Measurements from ENCODE around the gene MMP12. TPM values are rescaled to one million over a fixed set of nuclear protein-coding genes. Genes with fewer than 3 reads are reported as not detected.

Gene MMP12
- polyA plus RNA-seq, 1 donor from 2014 or later: not detected

DNA sequence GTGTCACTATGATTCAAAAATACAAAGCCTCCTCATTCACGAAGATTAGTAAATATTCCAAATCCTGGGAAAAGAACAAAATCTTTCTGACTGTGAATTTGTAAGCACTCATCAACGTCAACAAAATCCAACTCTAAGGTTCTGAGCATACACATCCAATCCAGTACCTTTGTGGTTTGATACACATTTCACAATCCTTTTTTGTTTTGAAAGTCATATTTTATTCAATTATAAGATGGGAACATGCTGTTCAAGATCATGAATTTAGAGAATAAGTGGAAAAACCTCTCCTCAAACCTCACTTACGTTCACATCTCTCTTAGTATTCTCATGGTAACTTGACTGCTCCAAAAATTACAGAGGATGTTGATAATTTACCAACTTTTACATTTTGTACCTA lies 21.7 kb downstream of the MMP12 start:
- no peaks in the 10 kb centered on the region for H3K36me3 ChIP-seq (ENCODE audit: insufficient read depth, low read length)
- no peaks in the 10 kb centered on the region for H3K9me3 ChIP-seq (ENCODE audit: low read length)
- H4K20me1 ChIP-seq (ENCODE audit: insufficient read depth): no peaks in the 10 kb centered on the region
- TF ChIP-seq POLR2AphosphoS5 (IDR thresholded peaks at IDR 0.05): no peak
- no peak for TF ChIP-seq MXI1 (conservative IDR thresholded peaks at IDR 0.05; ENCODE audit: poor library complexity, severe bottlenecking)
- no peaks in the 10 kb centered on the region for H3K27me3 ChIP-seq (ENCODE audit: insufficient read depth, low read depth, low read length)
- H3K27ac ChIP-seq (ENCODE audit: low read length): no peak overlapping the region
- no peaks in the 10 kb centered on the region for H3K9me2 ChIP-seq (ENCODE audit: insufficient read depth, low read length)
- no peak overlapping the region for H3K4me3 ChIP-seq (ENCODE audit: low read length)
- no peaks in the 10 kb centered on the region for H3K79me2 ChIP-seq (replicated peaks; ENCODE audit: insufficient read depth, low read length)
- no peak overlapping the region for H3K9ac ChIP-seq (ENCODE audit: low read length)
- H3F3A ChIP-seq (ENCODE audit: insufficient read depth, low read length, poor library complexity, severe bottlenecking): no peaks in the 10 kb centered on the region
- no peak overlapping the region for H2AFZ ChIP-seq (ENCODE audit: low read depth, low read length)
- no peak overlapping the region for H3K4me2 ChIP-seq (ENCODE audit: low read length)

DNA sequence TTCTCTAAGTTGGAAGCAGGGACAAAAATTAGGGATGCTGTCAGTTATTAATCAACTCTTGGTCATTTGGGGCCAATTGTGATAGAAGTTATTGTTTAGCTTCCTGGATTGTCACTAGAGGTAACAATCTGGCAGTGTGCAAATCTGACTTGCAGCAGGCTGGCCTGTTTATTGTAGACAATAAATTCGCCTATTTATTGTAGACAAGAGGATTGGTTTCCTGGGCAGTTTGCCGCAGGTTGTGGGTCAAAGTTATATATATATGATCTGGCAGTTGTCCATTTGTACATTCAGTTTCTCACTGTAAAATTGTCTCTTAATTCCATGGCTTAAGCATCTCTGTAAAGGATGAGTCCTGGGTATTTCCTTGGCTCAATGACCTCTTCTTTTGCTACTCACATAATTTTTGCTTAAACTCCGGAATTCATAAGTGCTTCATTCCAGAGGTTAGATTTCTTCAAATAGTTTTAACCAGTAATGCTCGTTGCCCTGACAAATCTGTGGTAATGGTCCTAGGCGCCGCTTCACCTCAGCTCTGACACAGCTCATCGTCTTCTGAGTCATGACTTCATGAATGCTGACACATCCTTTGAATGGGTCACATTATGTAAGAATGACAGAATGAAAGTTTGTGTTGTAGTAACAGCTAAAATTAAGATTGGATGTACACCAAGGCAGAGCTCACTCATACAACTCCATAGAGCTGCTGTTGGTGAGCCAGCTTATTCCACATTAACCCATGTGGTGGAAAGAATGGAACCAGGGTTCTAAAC lies 23.6 kb downstream of the MMP12 start:
- H4K20me1 ChIP-seq (ENCODE audit: insufficient read depth): no peaks in the 10 kb centered on the region
- no peaks in the 10 kb centered on the region for H3K79me2 ChIP-seq (replicated peaks; ENCODE audit: insufficient read depth, low read length)
- no peak overlapping the region for H3K4me3 ChIP-seq (ENCODE audit: low read length)
- H3K9me3 ChIP-seq (ENCODE audit: low read length): no peaks in the 10 kb centered on the region
- no peak for TF ChIP-seq POLR2AphosphoS5 (IDR thresholded peaks at IDR 0.05)
- no peak for TF ChIP-seq RAD21 (conservative IDR thresholded peaks at IDR 0.05)
- no peak for TF ChIP-seq EZH2 (IDR thresholded peaks at IDR 0.05; ENCODE audit: borderline replicate concordance, insufficient read depth, low read length, poor library complexity, severe bottlenecking)
- no peak for TF ChIP-seq TAF1 (IDR thresholded peaks at IDR 0.05; ENCODE audit: low read depth)
- TF ChIP-seq SMC3 (conservative IDR thresholded peaks at IDR 0.05; ENCODE audit: poor library complexity): no peak
- no peaks in the 10 kb centered on the region for H3K27me3 ChIP-seq (ENCODE audit: insufficient read depth, low read depth, low read length)
- no peak overlapping the region for H3K27ac ChIP-seq (ENCODE audit: low read length)
- no peaks in the 10 kb centered on the region for H3F3A ChIP-seq (ENCODE audit: insufficient read depth, low read length, poor library complexity, severe bottlenecking)
- no peak overlapping the region for H2AFZ ChIP-seq (ENCODE audit: low read depth, low read length)
- H3K4me2 ChIP-seq (ENCODE audit: low read length): no peak overlapping the region
- H3K9me2 ChIP-seq (ENCODE audit: insufficient read depth, low read length): no peaks in the 10 kb centered on the region
- H3K36me3 ChIP-seq (ENCODE audit: insufficient read depth, low read length): no peaks in the 10 kb centered on the region
- no peak overlapping the region for H3K9ac ChIP-seq (ENCODE audit: low read length)

DNA sequence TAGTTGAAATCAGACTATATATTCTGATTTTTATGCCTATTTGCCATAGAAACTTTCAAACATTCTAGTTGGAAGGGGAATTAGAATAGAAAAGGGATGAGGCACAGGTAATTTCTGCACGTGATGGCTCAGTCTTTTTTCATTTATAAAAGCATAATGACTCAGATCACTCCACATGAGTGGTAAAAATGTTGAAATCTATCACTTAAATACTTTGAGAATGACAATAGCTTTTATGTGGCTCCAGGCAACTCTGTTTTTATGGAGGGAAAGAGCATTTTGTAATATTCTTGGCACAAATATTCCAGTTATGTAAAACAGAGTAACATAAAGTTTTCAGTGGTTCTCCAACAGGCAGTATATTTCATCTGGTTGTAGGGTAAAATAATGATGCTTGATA lies 25.5 kb downstream of the MMP12 start:
- Histone ChIP-seq H3K79me2 (replicated peaks; ENCODE audit: insufficient read depth, low read length) (no peaks in the 10 kb centered on the region), H3F3A (ENCODE audit: insufficient read depth, low read length, poor library complexity, severe bottlenecking) (no peaks in the 10 kb centered on the region), H3K36me3 (ENCODE audit: insufficient read depth, low read length) (no peaks in the 10 kb centered on the region), H3K27me3 (ENCODE audit: insufficient read depth, low read depth, low read length) (no peaks in the 10 kb centered on the region), H3K9me3 (ENCODE audit: low read length) (no peaks in the 10 kb centered on the region), H3K4me3 (ENCODE audit: low read length) (no peak overlapping the region), H4K20me1 (ENCODE audit: insufficient read depth) (no peaks in the 10 kb centered on the region), H3K4me2 (ENCODE audit: low read length) (no peak overlapping the region), H3K27ac (ENCODE audit: low read length) (no peak overlapping the region), H2AFZ (ENCODE audit: low read depth, low read length) (no peak overlapping the region), H3K9ac (ENCODE audit: low read length) (no peak overlapping the region), H3K9me2 (ENCODE audit: insufficient read depth, low read length) (no peaks in the 10 kb centered on the region)
- TF ChIP-seq, protein P1, sequence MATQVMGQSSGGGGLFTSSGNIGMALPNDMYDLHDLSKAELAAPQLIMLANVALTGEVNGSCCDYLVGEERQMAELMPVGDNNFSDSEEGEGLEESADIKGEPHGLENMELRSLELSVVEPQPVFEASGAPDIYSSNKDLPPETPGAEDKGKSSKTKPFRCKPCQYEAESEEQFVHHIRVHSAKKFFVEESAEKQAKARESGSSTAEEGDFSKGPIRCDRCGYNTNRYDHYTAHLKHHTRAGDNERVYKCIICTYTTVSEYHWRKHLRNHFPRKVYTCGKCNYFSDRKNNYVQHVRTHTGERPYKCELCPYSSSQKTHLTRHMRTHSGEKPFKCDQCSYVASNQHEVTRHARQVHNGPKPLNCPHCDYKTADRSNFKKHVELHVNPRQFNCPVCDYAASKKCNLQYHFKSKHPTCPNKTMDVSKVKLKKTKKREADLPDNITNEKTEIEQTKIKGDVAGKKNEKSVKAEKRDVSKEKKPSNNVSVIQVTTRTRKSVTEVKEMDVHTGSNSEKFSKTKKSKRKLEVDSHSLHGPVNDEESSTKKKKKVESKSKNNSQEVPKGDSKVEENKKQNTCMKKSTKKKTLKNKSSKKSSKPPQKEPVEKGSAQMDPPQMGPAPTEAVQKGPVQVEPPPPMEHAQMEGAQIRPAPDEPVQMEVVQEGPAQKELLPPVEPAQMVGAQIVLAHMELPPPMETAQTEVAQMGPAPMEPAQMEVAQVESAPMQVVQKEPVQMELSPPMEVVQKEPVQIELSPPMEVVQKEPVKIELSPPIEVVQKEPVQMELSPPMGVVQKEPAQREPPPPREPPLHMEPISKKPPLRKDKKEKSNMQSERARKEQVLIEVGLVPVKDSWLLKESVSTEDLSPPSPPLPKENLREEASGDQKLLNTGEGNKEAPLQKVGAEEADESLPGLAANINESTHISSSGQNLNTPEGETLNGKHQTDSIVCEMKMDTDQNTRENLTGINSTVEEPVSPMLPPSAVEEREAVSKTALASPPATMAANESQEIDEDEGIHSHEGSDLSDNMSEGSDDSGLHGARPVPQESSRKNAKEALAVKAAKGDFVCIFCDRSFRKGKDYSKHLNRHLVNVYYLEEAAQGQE (IDR thresholded peaks at IDR 0.05; ENCODE audit: borderline replicate concordance): no peak
- TF ChIP-seq EP300 (conservative IDR thresholded peaks at IDR 0.05; ENCODE audit: poor library complexity, severe bottlenecking) (no peak), RAD21 (conservative IDR thresholded peaks at IDR 0.05) (no peak), MXI1 (conservative IDR thresholded peaks at IDR 0.05; ENCODE audit: poor library complexity, severe bottlenecking) (no peak), TAF1 (IDR thresholded peaks at IDR 0.05; ENCODE audit: low read depth) (no peak), EZH2 (IDR thresholded peaks at IDR 0.05; ENCODE audit: borderline replicate concordance, insufficient read depth, low read length, poor library complexity, severe bottlenecking) (no peak)
- TF ChIP-seq, protein P2, sequence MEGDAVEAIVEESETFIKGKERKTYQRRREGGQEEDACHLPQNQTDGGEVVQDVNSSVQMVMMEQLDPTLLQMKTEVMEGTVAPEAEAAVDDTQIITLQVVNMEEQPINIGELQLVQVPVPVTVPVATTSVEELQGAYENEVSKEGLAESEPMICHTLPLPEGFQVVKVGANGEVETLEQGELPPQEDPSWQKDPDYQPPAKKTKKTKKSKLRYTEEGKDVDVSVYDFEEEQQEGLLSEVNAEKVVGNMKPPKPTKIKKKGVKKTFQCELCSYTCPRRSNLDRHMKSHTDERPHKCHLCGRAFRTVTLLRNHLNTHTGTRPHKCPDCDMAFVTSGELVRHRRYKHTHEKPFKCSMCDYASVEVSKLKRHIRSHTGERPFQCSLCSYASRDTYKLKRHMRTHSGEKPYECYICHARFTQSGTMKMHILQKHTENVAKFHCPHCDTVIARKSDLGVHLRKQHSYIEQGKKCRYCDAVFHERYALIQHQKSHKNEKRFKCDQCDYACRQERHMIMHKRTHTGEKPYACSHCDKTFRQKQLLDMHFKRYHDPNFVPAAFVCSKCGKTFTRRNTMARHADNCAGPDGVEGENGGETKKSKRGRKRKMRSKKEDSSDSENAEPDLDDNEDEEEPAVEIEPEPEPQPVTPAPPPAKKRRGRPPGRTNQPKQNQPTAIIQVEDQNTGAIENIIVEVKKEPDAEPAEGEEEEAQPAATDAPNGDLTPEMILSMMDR (IDR thresholded peaks at IDR 0.05; ENCODE audit: poor library complexity, severe bottlenecking): no peak
